Activated naive CD4-positive, alpha-beta T cell treated with anti-CD3 and anti-CD28 coated beads, Interleukin-2, amount 50 U/mL, for 24 hours (primary cell): ENCODE data around the gene FAM50B.

Source experiments
- H3K27ac Mint-ChIP-seq: one replicate; pipeline ENCODE4 v1.8.0; 2021; ENCODE audit warnings: mild to moderate bottlenecking, mixed read lengths
- H3K27me3 Mint-ChIP-seq: one replicate; pipeline ENCODE4 v1.8.0; 2021; ENCODE audit warnings: mixed read lengths
- H3K36me3 Mint-ChIP-seq: one replicate; pipeline ENCODE4 v1.8.0; 2021; ENCODE audit warnings: mixed read lengths
- H3K4me1 Mint-ChIP-seq: one replicate; pipeline ENCODE4 v1.8.0; 2021; ENCODE audit warnings: mixed read lengths
- H3K4me3 Mint-ChIP-seq: one replicate; pipeline ENCODE4 v1.8.0; 2021; ENCODE audit warnings: mild to moderate bottlenecking, mixed read lengths
- H3K9me3 Mint-ChIP-seq: one replicate; pipeline ENCODE4 v1.8.0; 2021; ENCODE audit warnings: mixed read lengths

The FAM50B gene

DNA sequence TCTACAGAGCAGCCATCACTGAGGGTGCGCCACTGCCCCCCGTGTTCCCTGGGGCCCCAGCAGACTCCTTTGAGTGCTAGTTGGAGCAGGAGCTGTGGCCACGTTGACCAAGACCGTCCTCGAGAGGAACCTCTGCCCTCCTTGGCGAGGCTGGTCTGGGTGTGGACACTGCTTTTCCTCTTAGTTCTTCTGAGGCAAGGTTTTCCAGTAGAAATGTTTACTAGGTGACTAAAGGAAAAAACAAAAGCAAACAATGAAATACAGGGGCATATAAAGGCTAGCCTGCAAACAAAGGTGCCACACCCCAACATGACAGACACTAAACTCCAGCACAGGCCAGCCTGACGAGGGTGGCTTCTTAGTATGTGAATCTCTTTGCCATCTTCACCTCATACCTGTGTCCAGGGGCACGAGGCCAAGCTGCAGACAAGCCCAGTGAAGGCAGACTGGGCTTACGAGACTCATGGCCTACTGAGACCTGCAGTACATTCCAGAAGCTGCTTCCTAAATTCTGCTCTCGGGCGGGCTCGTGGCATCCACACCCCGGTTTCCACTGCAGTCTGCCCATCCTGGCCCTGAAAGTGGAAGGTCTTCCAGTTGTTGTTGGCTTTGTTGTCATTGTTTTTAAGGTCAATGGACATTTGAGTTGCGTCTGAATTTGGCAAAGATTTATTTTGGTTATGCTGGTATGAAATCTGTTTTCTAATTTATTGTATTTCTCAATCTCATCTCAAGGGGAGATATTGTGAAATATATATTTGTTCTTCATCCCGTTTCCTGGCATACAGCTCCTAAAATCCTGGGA is 39.2 kb downstream of the FAM50B start:
- Mint-ChIP-seq H3K4me3 (no peak overlapping the region), H3K4me1 (no peaks in the 10 kb centered on the region), H3K36me3 (no peaks in the 10 kb centered on the region), H3K27me3 (no peaks in the 10 kb centered on the region), H3K9me3 (no peaks in the 10 kb centered on the region), H3K27ac (no peak overlapping the region)

DNA sequence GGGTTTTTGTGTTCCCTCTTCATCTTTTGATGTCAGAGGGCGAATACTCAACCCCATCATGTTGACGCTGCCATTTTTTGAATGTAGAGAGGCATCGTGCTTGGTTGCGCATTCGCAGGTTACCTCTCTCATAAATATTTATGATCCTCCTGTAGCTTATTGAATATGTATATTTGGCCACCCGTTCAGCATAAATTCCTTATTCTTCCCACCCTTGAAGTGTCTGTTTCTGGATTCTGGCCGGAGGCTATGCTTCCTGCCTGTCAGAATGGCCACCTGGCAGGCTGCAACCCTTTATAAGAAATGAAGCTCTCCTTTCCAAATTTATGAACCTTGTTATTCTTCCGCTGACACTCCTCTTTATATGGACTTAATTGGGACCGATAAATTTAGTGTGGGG is 40.9 kb downstream of the FAM50B start:
- Mint-ChIP-seq H3K27me3 (no peaks in the 10 kb centered on the region), H3K9me3 (no peaks in the 10 kb centered on the region), H3K4me3 (no peak overlapping the region), H3K4me1 (no peaks in the 10 kb centered on the region), H3K27ac (no peak overlapping the region), H3K36me3 (no peaks in the 10 kb centered on the region)

DNA sequence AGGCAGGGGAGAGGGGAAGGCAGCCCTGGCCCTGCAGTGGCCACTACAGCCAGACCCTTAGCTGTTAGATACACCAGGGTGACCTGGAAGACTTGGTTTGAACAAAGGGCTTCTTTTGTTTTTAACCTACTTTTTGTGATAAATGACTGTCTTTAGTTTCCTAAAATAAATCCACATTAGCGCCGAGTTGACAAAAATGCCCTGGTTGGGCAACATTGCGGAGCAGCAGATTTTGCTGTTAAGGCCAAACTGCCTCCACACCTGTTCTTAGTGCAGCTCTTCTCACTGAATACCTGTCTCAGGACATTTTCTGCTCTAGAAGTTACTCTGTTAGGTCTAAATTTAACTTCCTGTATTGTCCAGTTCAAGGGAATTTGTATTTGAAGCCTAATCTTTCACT is 42.7 kb downstream of the FAM50B start:
- Mint-ChIP-seq H3K9me3 (no peaks in the 10 kb centered on the region), H3K36me3 (no peaks in the 10 kb centered on the region), H3K27me3 (no peaks in the 10 kb centered on the region)

DNA sequence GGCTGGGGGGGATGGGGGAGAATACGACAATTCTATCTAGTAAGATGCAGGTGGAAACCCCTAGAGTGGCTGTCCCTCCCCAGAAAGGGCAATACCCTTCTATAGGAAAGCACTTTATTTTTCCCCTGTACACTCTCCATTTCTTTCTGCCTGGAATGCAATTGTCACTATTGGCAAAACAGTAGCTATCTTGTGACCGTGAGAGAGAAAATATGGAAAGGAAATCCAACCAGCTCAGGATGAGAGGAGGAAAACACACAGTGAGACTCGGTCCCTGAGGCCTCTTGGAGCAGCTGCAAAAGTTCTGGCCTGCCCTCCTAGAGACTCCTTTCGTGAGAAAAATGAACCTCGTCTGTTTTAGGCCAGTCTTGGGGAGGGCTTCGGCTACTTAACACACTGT is 43.4 kb downstream of the FAM50B start:
- Mint-ChIP-seq H3K9me3 (no peaks in the 10 kb centered on the region), H3K36me3 (no peaks in the 10 kb centered on the region), H3K4me3 (no peak overlapping the region), H3K27me3 (no peaks in the 10 kb centered on the region), H3K4me1 (no peaks in the 10 kb centered on the region), H3K27ac (no peak overlapping the region)

More for the DNA sequence above, 42.7 kb downstream of the FAM50B start:
- H3K4me3 Mint-ChIP-seq = no peak overlapping the region
- H3K4me1 Mint-ChIP-seq = no peaks in the 10 kb centered on the region
- H3K27ac Mint-ChIP-seq = no peak overlapping the region

DNA sequence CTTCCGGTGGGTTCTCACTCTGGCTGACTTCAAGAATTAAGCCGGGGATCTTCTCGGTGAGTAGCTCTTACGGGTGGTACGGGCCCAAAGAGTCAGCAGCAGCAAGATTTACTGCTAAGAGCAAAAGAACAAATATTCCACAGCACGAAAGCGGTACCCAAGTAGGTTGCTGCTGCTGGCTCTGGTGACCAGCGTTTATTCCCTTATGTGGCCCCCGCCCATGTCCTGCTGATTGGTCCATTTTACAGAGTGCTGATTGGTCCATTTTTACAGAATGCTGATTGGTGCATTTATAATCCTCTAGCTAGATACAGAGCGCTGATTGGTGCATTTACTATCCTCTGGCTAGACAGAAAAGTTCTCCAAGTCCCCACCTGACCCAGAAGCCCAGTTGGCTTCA is 44.3 kb downstream of the FAM50B start:
- no peak overlapping the region for H3K27ac Mint-ChIP-seq
- H3K4me1 Mint-ChIP-seq = no peaks in the 10 kb centered on the region
- no peaks in the 10 kb centered on the region for H3K36me3 Mint-ChIP-seq
- no peaks in the 10 kb centered on the region for H3K9me3 Mint-ChIP-seq
- H3K27me3 Mint-ChIP-seq = no peaks in the 10 kb centered on the region
- no peak overlapping the region for H3K4me3 Mint-ChIP-seq

DNA sequence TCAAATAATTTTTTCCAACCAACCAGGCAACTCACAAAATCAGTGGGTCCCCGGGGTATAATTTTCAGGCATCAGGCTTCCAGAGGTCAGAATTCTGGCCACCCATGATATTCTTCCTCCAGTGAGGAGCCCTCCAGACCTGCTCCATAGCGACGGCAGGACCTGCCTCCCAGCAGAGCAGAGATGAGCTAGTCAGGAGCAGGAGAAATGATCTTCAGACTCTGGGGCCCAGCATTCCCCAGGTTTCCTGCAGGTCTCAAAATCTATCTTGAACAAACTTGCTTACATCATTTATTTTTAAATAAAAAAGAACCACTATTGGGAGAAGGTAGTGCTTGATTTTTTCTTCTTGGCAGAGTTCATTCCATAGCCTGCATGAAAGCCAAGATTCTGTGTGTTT is 44.7 kb downstream of the FAM50B start:
- Mint-ChIP-seq H3K36me3 (no peaks in the 10 kb centered on the region), H3K4me1 (no peaks in the 10 kb centered on the region), H3K4me3 (no peak overlapping the region), H3K27ac (no peak overlapping the region), H3K27me3 (no peaks in the 10 kb centered on the region), H3K9me3 (no peaks in the 10 kb centered on the region)

DNA sequence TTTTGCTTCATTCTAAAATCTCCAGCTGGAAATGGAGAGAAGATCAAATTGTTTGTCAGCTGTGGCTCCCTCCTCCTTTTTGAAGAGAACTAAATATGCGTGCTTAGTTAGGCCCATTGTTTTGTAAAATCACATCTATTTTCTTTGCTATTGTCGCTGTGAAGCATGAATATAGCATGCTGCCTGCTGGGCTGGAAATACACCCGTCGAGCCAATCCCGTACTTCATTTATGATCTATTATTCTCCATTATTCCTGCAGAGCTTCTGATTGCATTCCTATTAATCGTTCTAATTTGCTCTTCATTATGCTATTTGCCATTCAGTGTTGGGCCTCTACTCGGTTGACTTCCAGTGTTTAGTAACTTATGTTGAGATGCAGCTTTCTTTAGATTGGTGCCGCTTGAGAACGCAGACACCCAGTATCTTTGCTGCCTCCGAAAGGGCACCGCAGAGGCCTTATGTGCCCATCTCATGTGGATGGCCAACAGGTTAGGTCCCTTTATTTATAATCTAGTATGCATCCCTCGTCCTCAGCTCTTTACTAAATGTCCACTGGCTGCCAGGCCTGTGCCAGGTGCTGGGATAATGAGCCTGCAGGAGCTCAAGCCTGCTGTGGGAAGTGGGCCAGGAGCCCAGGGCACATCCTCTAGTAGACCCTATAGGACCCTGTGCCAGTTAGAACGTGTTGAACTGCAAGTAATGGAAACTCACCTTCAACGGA is 45.6 kb downstream of the FAM50B start:
- Mint-ChIP-seq H3K27ac (no peak overlapping the region), H3K9me3 (no peaks in the 10 kb centered on the region), H3K27me3 (no peaks in the 10 kb centered on the region), H3K4me1 (no peaks in the 10 kb centered on the region), H3K36me3 (no peaks in the 10 kb centered on the region), H3K4me3 (no peak overlapping the region)

DNA sequence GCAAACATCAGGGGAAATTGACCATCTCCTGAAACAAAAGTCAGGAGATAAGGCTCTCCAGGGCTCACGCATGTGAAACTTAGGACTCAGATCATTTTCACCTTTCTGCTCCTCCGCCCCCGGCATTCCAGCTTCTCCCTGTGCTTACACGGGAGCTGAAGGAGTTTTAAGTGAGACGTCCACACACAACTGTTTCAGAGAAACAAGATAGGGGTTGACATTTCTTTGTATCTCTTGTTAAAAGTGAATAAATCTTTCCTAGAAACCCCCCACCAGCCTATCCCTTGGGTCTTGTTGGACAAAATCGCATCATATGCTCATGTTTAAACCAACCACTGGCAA is 46.1 kb downstream of the FAM50B start:
- H3K27ac Mint-ChIP-seq = no peak overlapping the region

DNA sequence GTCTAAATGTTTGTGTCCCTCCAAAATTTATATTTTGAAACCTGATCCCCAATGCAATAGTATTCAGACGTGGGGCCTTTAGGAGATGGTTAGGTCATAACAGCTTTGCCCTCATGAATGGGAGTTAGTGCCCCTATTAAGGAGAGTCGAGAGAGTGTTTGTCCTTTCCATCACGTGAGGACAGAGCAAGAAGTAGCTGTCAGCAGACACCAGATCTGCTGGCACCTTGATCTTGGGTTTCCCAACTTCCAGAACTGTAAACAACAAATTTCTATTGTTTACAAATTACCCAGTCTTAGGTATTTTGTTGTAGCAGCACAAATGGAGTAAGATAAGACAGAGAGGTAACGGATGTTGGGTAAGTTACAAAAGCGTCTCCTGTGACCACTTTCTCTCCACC is 46.6 kb downstream of the FAM50B start:
- H3K27ac Mint-ChIP-seq = no peak overlapping the region
- no peaks in the 10 kb centered on the region for H3K9me3 Mint-ChIP-seq
- H3K27me3 Mint-ChIP-seq = no peaks in the 10 kb centered on the region
- H3K4me3 Mint-ChIP-seq = no peak overlapping the region
- H3K36me3 Mint-ChIP-seq = no peaks in the 10 kb centered on the region
- no peaks in the 10 kb centered on the region for H3K4me1 Mint-ChIP-seq

More for the DNA sequence above, 46.1 kb downstream of the FAM50B start:
- Mint-ChIP-seq H3K9me3 (no peaks in the 10 kb centered on the region), H3K27me3 (no peaks in the 10 kb centered on the region), H3K4me3 (no peak overlapping the region), H3K4me1 (no peaks in the 10 kb centered on the region), H3K36me3 (no peaks in the 10 kb centered on the region)

DNA sequence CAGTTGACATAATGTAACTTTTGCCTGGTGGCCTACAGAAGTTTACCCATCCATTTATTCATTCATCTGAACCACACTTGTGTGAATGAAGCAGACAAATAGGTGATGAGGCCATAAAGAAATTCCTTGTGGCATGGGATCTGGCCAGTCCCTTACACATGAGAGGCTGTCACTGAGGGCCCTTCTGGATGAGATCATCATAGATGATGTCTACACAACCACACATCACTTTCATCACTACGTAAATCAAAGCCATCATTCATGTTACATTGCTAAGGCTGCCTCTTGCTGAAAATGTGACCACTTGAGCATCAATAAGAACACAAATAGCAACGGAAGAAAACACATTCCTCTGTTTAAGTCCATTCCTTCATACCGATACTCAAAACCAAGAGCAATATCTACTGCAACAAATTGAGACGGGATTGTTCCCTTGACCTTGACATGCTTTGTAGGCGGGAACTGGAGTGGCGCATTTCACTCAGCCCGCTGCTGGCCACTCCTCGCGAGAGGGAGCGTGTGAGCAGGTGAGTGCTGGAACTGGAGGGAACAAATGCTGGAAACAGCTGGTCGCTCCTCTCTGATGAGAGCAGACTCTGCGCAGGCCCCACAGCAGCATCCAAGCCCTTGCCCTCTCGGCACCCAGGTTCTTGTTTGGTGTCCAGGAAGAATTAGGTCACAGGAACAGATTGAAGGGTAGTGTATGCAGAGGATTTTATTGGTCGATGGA is 49.3 kb downstream of the FAM50B start:
- Mint-ChIP-seq H3K9me3 (no peaks in the 10 kb centered on the region), H3K27me3 (peaks cover 3% of the 10 kb centered on the region), H3K4me3 (no peak overlapping the region), H3K4me1 (no peaks in the 10 kb centered on the region), H3K36me3 (no peaks in the 10 kb centered on the region), H3K27ac (no peak overlapping the region)

DNA sequence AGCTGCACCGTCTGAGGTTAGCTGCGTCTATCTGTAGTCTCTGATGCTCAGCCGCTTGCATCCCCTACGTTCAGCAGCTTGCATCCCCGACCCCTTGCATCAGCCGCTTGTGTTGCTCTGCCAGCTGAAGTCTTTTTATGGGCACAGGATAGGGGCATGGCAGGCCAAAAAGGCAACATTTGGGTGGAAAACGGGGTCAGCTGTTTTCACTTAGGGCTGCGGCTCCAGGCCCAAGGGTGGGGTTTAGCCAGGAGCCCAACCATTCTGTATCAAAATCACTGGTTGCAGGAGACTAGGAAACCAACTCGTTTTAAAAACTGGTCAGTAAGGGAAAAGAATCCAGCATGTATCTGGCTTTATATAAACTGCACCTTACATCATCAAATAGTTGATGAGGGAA is 49.9 kb downstream of the FAM50B start:
- no peak overlapping the region for H3K4me3 Mint-ChIP-seq
- no peaks in the 10 kb centered on the region for H3K36me3 Mint-ChIP-seq
- no peaks in the 10 kb centered on the region for H3K4me1 Mint-ChIP-seq
- H3K27me3 Mint-ChIP-seq = peaks cover 3% of the 10 kb centered on the region
- H3K27ac Mint-ChIP-seq = no peak overlapping the region
- no peaks in the 10 kb centered on the region for H3K9me3 Mint-ChIP-seq

DNA sequence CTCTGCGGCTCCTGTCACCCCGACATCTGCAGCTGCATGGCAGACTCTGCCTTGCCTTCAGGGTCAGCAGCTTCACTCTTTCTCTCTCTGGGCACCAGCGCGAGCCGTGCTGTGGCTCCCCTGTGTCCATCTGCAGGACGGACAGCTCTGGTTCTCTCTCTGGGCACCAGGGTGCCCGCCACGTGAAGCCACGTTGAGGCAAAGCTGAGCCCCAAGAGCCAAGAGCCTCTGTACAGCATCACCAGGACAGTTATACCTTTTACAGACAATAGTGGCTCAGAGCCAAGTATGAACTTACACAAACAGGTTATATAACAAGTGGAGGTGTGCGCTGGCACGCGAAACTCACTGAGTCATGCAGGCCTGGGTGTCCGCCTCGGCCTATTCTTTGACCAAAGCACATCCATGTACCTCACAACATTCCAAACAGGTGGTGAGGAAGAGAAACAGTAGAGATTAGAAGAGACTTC is 50.8 kb downstream of the FAM50B start:
- Mint-ChIP-seq H3K9me3 (no peaks in the 10 kb centered on the region), H3K27me3 (peaks cover 3% of the 10 kb centered on the region), H3K27ac (no peak overlapping the region), H3K4me1 (no peaks in the 10 kb centered on the region), H3K36me3 (no peaks in the 10 kb centered on the region), H3K4me3 (no peak overlapping the region)
